GM23338 (cell line): Measurements from ENCODE around the gene TNRC18. TPM values are rescaled to one million over a fixed set of nuclear protein-coding genes. Genes with fewer than 3 reads are reported as not detected.

Source experiments
- ATAC-seq: fragments of 200-7000 bp; cut with Tn5 transposase; 3 replicates; pipeline ENCODE4 v1.9.1; 2020
- DNase-seq: peaks from one replicate; pipeline ENCODE4 v3.0.0-alpha.2; 2015; ENCODE audit warnings: low spot score
- H2AFZ ChIP-seq: fragments of 200-600 bp; sonication (generic); 2 replicates; pipeline ENCODE4 v1.8.0; 2016; ENCODE audit warnings: antibody characterized with exemption, mild to moderate bottlenecking, moderate library complexity
- H3F3A ChIP-seq: fragments of 200-600 bp; sonication (generic); replicated peaks from 2 replicates; pipeline ENCODE4 v1.8.0; 2017; ENCODE audit warnings: antibody characterized with exemption, mixed run types, low read depth
- H3K27ac ChIP-seq: fragments of 200-600 bp; sonication (generic); 2 replicates; pipeline ENCODE4 v1.6.1; 2016; ENCODE audit warnings: low read depth
- H3K27me3 ChIP-seq: fragments of 200-600 bp; sonication (generic); 2 replicates; pipeline ENCODE4 v1.8.0; 2016; ENCODE audit warnings: mild to moderate bottlenecking, mixed run types, moderate library complexity; ENCODE audit not compliant: insufficient read depth
- H3K36me3 ChIP-seq: fragments of 200-600 bp; sonication (generic); 2 replicates; pipeline ENCODE4 v1.8.0; 2016; ENCODE audit warnings: mild to moderate bottlenecking; ENCODE audit not compliant: insufficient read depth
- H3K4me1 ChIP-seq: fragments of 200-600 bp; sonication (generic); 2 replicates; pipeline ENCODE4 v1.8.0; 2016; ENCODE audit warnings: mild to moderate bottlenecking, moderate library complexity; ENCODE audit not compliant: insufficient read depth
- H3K4me2 ChIP-seq: fragments of 200-600 bp; sonication (generic); 2 replicates; pipeline ENCODE4 v1.7.1; 2017; ENCODE audit warnings: mixed run types
- H3K4me3 ChIP-seq: fragments of 200-600 bp; sonication (generic); 2 replicates; pipeline ENCODE4 v1.6.1; 2016; ENCODE audit warnings: mixed run types
- H3K79me2 ChIP-seq: fragments of 200-600 bp; sonication (generic); replicated peaks from 2 replicates; pipeline ENCODE4 v1.8.0; 2017; ENCODE audit warnings: mild to moderate bottlenecking; ENCODE audit not compliant: insufficient read depth
- H3K9me2 ChIP-seq: fragments of 200-600 bp; sonication (generic); 2 replicates; pipeline ENCODE4 v1.8.0; 2017; ENCODE audit not compliant: insufficient read depth
- H4K20me1 ChIP-seq: fragments of 200-600 bp; sonication (generic); replicated peaks from 2 replicates; pipeline ENCODE4 v1.8.0; 2017; ENCODE audit warnings: mild to moderate bottlenecking; ENCODE audit not compliant: insufficient read depth
- H3K27ac Mint-ChIP-seq: 2 replicates; pipeline ENCODE4 v1.8.0; 2020; ENCODE audit warnings: inconsistent platforms, mild to moderate bottlenecking, moderate library complexity, mixed read lengths
- H3K27me3 Mint-ChIP-seq: 3 replicates; pipeline ENCODE4 v1.8.0; 2022; ENCODE audit warnings: low read depth, mild to moderate bottlenecking, moderate library complexity, mixed read lengths, inconsistent platforms; ENCODE audit not compliant: insufficient read depth, poor library complexity
- H3K36me3 Mint-ChIP-seq: 3 replicates; pipeline ENCODE4 v1.8.0; 2021; ENCODE audit warnings: low read depth, mild to moderate bottlenecking, inconsistent platforms, moderate library complexity, mixed read lengths
- H3K4me1 Mint-ChIP-seq: 3 replicates; pipeline ENCODE4 v1.8.0; 2020; ENCODE audit warnings: mild to moderate bottlenecking, inconsistent platforms, mixed read lengths
- H3K4me3 Mint-ChIP-seq: 3 replicates; pipeline ENCODE4 v1.8.0; 2021; ENCODE audit warnings: moderate library complexity, mild to moderate bottlenecking, inconsistent platforms, mixed read lengths
- H3K9me3 Mint-ChIP-seq: 3 replicates; pipeline ENCODE4 v1.8.0; 2020; ENCODE audit warnings: moderate library complexity, mild to moderate bottlenecking, inconsistent platforms, mixed read lengths
- CREB1 ChIP-seq: fragments of 250-450 bp; sonication (Bioruptor Pico); IDR thresholded peaks from 2 replicates; pipeline ENCODE4 v1.5.0; 2020; ENCODE audit warnings: low read depth, mild to moderate bottlenecking, moderate library complexity
- EZH2 ChIP-seq: fragments of 200-600 bp; sonication (generic); IDR thresholded peaks from one replicate; pipeline ENCODE4 v1.8.0; 2017; ENCODE audit warnings: antibody characterized with exemption, mild to moderate bottlenecking, low read depth; ENCODE audit not compliant: unreplicated experiment
- EZH2phosphoT487 ChIP-seq: fragments of 200-600 bp; sonication (generic); IDR thresholded peaks from one replicate; pipeline ENCODE4 v1.8.1; 2018; ENCODE audit warnings: antibody characterized with exemption; ENCODE audit not compliant: unreplicated experiment
- JUNB ChIP-seq: IDR thresholded peaks from one replicate; pipeline ENCODE4 v1.6.1; 2016; ENCODE audit warnings: antibody characterized with exemption; ENCODE audit not compliant: unreplicated experiment
- NANOG ChIP-seq: IDR thresholded peaks from 2 replicates; pipeline ENCODE4 v1.6.1; 2016; ENCODE audit warnings: antibody characterized with exemption, borderline replicate concordance
- POLR2AphosphoS5 ChIP-seq: IDR thresholded peaks from 2 replicates; pipeline ENCODE4 v1.6.1; 2016; ENCODE audit warnings: antibody characterized with exemption, low read depth
- STAT1 ChIP-seq: IDR thresholded peaks from one replicate; pipeline ENCODE4 v1.6.1; 2016; ENCODE audit warnings: antibody characterized with exemption; ENCODE audit not compliant: unreplicated experiment
- ZNF114 ChIP-seq: fragments of 250-450 bp; sonication (Bioruptor Pico); IDR thresholded peaks from 2 replicates; pipeline ENCODE4 v1.5.0; 2020; ENCODE audit warnings: mild to moderate bottlenecking, moderate library complexity
- ZNF331 ChIP-seq: fragments of 250-450 bp; sonication (Bioruptor Pico); IDR thresholded peaks from 2 replicates; pipeline ENCODE4 v1.5.0; 2020; ENCODE audit warnings: low read depth, mild to moderate bottlenecking, moderate library complexity
- polyA plus RNA-seq: library from polyadenylated mRNA; unstranded; fragments of >200 nt; fragmentation: Nextera tagmentation; extraction: Ambion mirVana; gene quantifications from 2 replicates; pipeline ENCODE4 v1.2.1, GENCODE V29; 2016
- total RNA-seq: library from RNA; depleted of rRNA; stranded (reverse); fragments of >200 nt; shearing (Covaris generic); gene quantifications from 2 replicates; pipeline ENCODE4 v1.2.3, GENCODE V29; 2014
- TF ChIP-seq, protein P1 (sequence below): IDR thresholded peaks from 2 replicates; pipeline ENCODE4 v1.6.1; 2016; ENCODE audit warnings: antibody characterized with exemption
- TF ChIP-seq, protein P2 (sequence below): IDR thresholded peaks from one replicate; pipeline ENCODE4 v1.6.1; 2018; ENCODE audit warnings: antibody characterized with exemption; ENCODE audit not compliant: unreplicated experiment
- TF ChIP-seq, protein P3 (sequence below): fragments of 250-450 bp; sonication (Bioruptor Pico); IDR thresholded peaks from 2 replicates; pipeline ENCODE4 v1.5.0; 2020; ENCODE audit warnings: mild to moderate bottlenecking, moderate library complexity
- TF ChIP-seq, protein P4 (sequence below), 2 experiments: fragments of 200-600 bp in 1 of 2; sonication (generic) in 1 of 2; conservative IDR thresholded peaks; 2 replicates each; pipeline versions ENCODE4 v1.5.1 to v1.6.1; 2016 to 2017; ENCODE audit warnings: antibody characterized with exemption in 2 of 2, low read depth in 2 of 2, mild to moderate bottlenecking in 2 of 2, moderate library complexity in 1 of 2

The TNRC18 gene
- total and polyA plus RNA-seq, 2 experiments from 2014 or later = 2.1 to 17.5 TPM

DNA sequence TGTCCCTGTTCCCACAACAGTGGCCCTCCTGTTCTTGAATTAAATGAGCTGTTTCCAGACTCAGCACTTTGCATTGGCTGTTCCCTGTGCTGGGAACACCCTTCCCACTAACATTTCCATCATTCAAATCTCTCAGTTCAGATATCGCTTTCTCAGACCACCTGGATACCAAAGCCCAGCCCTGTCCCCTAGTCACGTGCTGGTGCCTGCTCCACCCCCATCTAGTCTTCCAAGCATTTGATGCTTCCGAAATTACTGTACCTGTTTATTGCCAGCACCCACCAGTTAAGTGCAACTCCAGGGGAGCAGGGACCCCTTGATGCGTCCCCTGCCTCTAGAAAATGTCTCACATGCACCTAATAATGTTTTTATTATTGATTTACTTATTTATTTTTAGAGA is 143.9 kb downstream of the TNRC18 start:
- peaks cover 9% of the 10 kb centered on the region for H3K27me3 Mint-ChIP-seq
- H4K20me1 ChIP-seq = no peaks in the 10 kb centered on the region
- no peak overlapping the region for H3K4me3 ChIP-seq
- no peak overlapping the region for H3K4me2 ChIP-seq
- TF ChIP-seq, protein P1, sequence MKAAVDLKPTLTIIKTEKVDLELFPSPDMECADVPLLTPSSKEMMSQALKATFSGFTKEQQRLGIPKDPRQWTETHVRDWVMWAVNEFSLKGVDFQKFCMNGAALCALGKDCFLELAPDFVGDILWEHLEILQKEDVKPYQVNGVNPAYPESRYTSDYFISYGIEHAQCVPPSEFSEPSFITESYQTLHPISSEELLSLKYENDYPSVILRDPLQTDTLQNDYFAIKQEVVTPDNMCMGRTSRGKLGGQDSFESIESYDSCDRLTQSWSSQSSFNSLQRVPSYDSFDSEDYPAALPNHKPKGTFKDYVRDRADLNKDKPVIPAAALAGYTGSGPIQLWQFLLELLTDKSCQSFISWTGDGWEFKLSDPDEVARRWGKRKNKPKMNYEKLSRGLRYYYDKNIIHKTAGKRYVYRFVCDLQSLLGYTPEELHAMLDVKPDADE = no peak
- TF ChIP-seq JUNB (no peak), ZNF331 (CRISPR knock-in tag) (no peak), CREB1 (CRISPR knock-in tag) (no peak), NANOG (no peak), STAT1 (no peak), ZNF114 (CRISPR knock-in tag) (no peak), EZH2 (no peak), POLR2AphosphoS5 (no peak), EZH2phosphoT487 (no peak)
- TF ChIP-seq, protein P2, sequence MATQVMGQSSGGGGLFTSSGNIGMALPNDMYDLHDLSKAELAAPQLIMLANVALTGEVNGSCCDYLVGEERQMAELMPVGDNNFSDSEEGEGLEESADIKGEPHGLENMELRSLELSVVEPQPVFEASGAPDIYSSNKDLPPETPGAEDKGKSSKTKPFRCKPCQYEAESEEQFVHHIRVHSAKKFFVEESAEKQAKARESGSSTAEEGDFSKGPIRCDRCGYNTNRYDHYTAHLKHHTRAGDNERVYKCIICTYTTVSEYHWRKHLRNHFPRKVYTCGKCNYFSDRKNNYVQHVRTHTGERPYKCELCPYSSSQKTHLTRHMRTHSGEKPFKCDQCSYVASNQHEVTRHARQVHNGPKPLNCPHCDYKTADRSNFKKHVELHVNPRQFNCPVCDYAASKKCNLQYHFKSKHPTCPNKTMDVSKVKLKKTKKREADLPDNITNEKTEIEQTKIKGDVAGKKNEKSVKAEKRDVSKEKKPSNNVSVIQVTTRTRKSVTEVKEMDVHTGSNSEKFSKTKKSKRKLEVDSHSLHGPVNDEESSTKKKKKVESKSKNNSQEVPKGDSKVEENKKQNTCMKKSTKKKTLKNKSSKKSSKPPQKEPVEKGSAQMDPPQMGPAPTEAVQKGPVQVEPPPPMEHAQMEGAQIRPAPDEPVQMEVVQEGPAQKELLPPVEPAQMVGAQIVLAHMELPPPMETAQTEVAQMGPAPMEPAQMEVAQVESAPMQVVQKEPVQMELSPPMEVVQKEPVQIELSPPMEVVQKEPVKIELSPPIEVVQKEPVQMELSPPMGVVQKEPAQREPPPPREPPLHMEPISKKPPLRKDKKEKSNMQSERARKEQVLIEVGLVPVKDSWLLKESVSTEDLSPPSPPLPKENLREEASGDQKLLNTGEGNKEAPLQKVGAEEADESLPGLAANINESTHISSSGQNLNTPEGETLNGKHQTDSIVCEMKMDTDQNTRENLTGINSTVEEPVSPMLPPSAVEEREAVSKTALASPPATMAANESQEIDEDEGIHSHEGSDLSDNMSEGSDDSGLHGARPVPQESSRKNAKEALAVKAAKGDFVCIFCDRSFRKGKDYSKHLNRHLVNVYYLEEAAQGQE = no peak
- TF ChIP-seq, protein P3, sequence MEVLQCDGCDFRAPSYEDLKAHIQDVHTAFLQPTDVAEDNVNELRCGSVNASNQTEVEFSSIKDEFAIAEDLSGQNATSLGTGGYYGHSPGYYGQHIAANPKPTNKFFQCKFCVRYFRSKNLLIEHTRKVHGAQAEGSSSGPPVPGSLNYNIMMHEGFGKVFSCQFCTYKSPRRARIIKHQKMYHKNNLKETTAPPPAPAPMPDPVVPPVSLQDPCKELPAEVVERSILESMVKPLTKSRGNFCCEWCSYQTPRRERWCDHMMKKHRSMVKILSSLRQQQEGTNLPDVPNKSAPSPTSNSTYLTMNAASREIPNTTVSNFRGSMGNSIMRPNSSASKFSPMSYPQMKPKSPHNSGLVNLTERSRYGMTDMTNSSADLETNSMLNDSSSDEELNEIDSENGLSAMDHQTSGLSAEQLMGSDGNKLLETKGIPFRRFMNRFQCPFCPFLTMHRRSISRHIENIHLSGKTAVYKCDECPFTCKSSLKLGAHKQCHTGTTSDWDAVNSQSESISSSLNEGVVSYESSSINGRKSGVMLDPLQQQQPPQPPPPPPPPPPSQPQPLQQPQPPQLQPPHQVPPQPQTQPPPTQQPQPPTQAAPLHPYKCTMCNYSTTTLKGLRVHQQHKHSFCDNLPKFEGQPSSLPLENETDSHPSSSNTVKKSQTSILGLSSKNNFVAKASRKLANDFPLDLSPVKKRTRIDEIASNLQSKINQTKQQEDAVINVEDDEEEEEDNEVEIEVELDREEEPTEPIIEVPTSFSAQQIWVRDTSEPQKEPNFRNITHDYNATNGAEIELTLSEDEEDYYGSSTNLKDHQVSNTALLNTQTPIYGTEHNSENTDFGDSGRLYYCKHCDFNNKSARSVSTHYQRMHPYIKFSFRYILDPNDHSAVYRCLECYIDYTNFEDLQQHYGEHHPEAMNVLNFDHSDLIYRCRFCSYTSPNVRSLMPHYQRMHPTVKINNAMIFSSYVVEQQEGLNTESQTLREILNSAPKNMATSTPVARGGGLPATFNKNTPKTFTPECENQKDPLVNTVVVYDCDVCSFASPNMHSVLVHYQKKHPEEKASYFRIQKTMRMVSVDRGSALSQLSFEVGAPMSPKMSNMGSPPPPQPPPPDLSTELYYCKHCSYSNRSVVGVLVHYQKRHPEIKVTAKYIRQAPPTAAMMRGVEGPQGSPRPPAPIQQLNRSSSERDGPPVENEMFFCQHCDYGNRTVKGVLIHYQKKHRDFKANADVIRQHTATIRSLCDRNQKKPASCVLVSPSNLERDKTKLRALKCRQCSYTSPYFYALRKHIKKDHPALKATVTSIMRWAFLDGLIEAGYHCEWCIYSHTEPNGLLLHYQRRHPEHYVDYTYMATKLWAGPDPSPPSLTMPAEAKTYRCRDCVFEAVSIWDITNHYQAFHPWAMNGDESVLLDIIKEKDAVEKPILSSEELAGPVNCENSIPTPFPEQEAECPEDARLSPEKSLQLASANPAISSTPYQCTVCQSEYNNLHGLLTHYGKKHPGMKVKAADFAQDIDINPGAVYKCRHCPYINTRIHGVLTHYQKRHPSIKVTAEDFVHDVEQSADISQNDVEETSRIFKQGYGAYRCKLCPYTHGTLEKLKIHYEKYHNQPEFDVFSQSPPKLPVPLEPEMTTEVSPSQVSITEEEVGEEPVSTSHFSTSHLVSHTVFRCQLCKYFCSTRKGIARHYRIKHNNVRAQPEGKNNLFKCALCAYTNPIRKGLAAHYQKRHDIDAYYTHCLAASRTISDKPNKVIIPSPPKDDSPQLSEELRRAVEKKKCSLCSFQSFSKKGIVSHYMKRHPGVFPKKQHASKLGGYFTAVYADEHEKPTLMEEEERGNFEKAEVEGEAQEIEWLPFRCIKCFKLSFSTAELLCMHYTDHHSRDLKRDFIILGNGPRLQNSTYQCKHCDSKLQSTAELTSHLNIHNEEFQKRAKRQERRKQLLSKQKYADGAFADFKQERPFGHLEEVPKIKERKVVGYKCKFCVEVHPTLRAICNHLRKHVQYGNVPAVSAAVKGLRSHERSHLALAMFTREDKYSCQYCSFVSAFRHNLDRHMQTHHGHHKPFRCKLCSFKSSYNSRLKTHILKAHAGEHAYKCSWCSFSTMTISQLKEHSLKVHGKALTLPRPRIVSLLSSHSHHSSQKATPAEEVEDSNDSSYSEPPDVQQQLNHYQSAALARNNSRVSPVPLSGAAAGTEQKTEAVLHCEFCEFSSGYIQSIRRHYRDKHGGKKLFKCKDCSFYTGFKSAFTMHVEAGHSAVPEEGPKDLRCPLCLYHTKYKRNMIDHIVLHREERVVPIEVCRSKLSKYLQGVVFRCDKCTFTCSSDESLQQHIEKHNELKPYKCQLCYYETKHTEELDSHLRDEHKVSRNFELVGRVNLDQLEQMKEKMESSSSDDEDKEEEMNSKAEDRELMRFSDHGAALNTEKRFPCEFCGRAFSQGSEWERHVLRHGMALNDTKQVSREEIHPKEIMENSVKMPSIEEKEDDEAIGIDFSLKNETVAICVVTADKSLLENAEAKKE = no peak
- TF ChIP-seq, protein P4, sequence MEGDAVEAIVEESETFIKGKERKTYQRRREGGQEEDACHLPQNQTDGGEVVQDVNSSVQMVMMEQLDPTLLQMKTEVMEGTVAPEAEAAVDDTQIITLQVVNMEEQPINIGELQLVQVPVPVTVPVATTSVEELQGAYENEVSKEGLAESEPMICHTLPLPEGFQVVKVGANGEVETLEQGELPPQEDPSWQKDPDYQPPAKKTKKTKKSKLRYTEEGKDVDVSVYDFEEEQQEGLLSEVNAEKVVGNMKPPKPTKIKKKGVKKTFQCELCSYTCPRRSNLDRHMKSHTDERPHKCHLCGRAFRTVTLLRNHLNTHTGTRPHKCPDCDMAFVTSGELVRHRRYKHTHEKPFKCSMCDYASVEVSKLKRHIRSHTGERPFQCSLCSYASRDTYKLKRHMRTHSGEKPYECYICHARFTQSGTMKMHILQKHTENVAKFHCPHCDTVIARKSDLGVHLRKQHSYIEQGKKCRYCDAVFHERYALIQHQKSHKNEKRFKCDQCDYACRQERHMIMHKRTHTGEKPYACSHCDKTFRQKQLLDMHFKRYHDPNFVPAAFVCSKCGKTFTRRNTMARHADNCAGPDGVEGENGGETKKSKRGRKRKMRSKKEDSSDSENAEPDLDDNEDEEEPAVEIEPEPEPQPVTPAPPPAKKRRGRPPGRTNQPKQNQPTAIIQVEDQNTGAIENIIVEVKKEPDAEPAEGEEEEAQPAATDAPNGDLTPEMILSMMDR (conservative IDR thresholded peaks at IDR 0.05; ENCODE audit: low read depth in 2 of 2) = no peak
- H3F3A ChIP-seq = no peaks in the 10 kb centered on the region
- peaks cover 13% of the 10 kb centered on the region for H3K27me3 ChIP-seq
- H3K9me3 Mint-ChIP-seq = no peaks in the 10 kb centered on the region
- no peaks in the 10 kb centered on the region for H3K79me2 ChIP-seq
- ATAC-seq = no peak
- no peaks in the 10 kb centered on the region for H3K9me2 ChIP-seq
- peaks cover 7% of the 10 kb centered on the region; the same call in 1 of the 3 replicates for H3K4me1 Mint-ChIP-seq
- no peak overlapping the region for H3K27ac ChIP-seq
- H3K27ac Mint-ChIP-seq = no peak overlapping the region
- no peak overlapping the region for H2AFZ ChIP-seq
- DNase-seq = no peak
- H3K4me1 ChIP-seq = no peaks in the 10 kb centered on the region; the same call in 1 of the 2 replicates
- no peak overlapping the region for H3K4me3 Mint-ChIP-seq
- no peaks in the 10 kb centered on the region for H3K36me3 Mint-ChIP-seq
- H3K36me3 ChIP-seq = no peaks in the 10 kb centered on the region
